ENCODE results near the gene AMPD3.

AMPD3 gene

GRCh38 chr11:10490398-10491241, 35.6 kb downstream of the AMPD3 start:
- DNase-seq, result no peak

DNA sequence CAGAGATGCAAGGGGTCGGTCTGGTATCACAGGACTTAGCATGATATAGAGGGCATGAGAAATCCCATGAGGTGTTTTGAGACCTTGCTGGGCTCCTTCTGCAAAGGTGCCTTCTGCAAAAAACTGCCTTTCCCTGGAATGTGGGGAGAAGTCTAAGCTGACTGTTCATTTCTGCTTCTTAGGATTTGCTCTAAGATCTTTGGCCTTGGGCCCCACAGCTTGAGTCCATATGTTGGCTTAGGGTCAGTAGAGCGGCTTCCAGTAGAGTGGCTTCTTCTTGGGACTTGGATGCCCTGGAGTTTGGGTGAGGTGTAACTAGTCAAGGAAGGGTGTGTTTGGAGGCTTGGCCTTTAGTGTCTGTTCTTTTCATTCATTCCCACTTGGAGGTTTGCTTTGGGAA, 37.0 kb downstream of the AMPD3 start:
- DNase-seq, result no peak

DNA sequence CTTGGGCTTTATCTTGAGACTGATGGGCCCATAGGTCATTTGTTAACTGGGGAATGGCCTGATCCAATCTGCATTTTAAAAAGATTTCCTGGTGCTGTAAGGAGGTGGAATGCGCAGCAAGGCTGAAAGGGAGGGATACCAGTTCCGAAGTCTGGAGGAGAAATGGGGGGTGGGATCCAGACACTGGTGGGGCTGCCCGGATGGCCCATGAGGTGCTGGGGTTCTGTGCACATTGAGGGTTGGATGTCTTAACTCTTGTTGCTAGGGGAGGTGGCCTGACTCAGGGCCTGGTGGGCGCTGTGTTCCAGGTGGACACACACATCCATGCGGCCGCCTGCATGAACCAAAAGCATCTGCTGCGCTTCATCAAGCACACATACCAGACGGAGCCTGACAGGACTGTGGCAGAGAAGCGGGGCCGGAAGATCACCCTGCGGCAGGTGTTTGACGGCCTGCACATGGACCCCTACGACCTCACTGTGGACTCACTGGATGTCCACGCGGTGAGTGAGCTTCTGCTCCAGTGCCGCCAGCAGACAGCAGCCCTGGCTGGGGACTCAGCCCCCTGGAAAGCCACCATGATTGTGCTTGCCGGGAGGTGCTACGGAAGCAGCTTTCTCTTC, 38.1 kb downstream of the AMPD3 start:
- DNase-seq, result no peak

GRCh38 chr11:10494636-10495463, 39.8 kb downstream of the AMPD3 start:
- no peak for DNase-seq

- DNase-seq, result no peak
These were observed 40.4 kb downstream of the AMPD3 start for GRCh38 chr11:10495464-10495786.

DNA sequence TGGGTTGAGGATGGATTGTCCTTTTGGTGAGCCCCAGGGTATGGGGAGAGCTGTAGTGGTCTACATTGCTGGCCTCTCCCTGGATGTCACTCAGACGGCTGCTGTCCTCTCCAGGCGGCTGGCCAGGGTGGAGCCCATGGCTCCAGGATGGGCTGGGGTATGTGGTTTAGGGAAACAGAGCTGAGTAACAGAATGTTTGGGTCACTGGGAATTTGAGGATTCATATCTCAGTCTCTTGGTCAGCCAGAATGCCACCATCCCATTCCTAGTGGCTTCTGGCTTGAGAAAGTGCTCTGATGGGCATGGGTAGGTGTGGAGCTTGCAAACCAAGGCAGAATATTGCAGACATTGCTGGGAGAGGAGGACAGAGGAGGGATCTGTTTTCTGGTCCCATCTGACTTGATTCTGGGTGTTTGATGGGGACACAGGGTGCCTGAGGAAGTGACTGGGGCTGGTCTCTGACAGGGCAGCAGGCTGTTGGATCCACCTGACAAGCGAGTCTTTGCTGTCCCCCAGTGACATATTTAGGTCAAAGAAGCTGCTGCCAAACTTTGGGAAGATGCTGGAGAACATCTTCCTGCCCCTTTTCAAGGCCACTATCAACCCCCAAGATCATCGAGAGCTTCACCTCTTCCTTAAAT, 41.4 kb downstream of the AMPD3 start:
- no peak for DNase-seq

GRCh38 chr11:10497371-10498021, 42.4 kb downstream of the AMPD3 start:
- DNase-seq, result no peak

DNA sequence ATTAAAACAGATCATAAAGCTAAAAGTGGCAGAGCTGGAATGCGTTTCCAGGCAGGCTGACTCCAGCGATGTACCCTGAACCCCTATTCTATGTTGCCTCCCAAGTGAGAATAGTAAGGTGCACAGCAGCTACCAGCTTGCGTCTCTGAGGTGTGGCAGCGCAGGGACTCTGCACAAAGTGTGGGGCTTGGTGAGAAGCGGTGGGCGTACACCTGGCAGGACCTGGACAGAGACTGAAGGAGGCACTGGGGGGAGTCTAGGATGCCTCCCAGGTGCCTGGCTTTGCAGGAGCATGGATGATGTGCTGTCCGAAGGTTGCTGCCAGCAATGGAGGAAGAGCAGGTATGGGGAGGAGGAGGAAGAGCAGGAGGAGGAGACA, 42.9 kb downstream of the AMPD3 start:
- no peak for DNase-seq

GRCh38 chr11:10498426-10499250, 43.6 kb downstream of the AMPD3 start:
- DNase-seq, result no peak

DNA sequence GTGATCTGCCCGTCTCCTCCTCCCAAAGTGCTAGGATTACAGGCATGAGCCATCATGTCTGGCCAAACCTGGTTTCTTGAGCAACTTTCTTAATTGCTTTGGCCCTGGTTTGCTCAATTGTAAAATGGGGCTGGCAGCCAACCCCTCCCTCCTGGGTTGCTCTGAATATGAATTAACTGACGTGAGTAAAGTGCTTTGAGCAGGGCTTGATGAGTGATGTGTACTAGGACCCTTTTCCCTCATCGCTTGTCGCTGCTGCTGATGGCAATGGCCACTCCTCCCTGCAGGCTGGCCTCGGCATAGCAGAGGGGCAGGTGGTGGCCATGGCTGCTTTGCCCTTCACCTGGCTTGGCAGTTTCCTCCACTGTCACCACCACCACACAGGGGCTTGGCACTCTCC, 44.4 kb downstream of the AMPD3 start:
- DNase-seq, result no peak

DNA sequence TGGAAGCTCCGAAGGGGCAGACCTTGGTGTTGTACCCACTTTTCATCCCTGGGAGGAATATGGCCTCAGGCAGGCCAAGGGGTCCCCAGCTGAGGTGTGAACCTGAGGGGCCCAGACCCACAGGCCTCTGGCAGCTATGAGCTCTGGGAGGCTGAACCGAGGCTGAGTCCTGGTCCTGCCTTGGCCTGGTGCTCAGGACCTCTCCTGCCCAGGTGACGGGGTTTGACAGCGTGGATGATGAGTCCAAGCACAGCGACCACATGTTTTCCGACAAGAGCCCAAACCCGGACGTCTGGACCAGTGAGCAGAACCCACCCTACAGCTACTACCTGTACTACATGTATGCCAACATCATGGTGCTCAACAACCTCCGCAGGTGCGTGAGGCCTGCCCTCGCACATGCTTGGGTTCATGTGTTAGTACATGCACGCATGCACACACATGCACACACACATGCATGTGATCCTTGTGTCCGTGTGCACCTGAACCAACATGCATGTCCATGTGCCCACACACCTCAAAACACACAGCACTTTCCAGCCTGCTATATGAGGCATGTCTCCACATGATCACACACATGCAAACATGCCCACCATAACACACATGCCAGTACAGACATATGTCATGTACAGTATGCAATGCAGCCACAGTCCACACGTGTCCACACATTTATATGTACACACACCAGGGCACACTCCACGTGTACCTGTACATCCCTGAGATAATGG, 45.0 kb downstream of the AMPD3 start:
- DNase-seq, result no peak

DNA sequence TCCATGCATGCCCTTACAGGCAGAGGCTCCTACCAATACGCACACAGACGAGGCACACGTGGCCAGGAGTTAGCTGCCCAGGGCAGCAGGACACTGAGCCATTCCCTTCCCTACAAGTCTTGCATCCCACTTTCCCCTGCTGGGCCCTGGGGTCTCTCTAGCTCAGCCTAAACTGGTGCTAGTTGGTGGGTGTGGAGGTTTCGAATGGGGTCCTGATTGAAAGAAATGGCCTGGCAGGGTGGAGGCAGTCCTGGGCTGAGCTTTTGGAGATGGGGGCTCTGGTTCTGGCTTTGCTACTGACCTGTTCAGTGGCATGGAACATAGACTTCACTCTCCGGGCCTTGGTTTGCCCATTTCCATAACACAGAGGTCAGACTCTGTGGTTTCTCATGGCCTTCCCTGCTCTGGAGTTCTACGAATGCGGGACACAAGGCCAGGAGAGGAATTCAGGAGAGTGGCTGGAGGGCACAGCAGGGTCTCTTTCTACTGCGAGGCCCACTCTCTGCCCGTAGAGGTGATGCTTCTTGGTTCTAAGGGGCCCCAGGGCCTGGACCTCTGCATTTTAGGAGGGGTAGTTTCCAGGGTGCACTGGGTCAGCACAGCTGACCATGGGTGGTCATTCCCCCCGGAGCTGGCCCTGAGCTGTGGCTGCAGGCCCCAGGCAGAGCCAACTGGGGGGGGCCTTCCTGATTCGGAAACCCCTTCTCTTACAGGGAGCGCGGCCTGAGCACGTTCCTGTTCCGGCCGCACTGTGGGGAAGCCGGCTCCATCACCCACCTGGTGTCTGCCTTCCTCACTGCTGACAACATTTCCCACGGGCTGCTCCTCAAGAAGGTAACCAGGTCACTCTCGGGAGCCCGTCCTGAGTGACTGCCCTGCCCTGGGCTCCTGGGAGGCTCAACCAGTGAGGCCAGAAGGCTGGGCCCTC, 46.0 kb downstream of the AMPD3 start:
- DNase-seq, result no peak

DNA sequence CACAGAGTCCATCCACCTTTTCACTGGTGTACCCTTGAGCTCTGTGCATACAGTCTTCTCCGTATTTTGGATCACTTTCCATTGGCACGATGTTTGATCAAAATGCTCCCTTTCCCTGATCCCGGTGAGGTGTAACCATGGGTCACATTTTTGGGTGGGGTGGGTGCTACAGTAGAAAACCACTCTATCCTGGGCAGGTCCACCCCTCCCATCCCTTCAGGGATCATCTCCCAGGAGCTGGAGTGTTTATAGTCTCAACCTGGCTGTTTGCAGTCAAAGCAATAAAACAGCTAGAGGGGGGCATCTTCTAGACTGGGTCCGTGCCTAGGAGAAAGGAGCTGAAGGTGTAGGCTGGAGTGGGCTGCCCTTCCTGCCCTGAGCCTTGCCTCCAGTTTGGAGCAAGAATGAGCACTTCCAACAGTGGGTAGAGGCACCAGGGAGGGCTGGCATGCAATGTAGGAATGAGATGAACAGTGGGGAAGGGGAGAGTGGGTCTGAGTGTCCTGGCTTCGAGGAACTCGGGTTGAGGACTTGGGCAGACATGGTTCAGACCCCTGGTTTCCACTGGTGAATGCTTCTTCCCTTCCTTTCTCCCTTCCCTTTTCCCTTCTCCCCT, 47.1 kb downstream of the AMPD3 start:
- no peak for DNase-seq

GRCh38 chr11:10502770-10503169, 47.7 kb downstream of the AMPD3 start:
- DNase-seq, result no peak

- DNase-seq, result no peak
These were observed 48.2 kb downstream of the AMPD3 start for GRCh38 chr11:10503221-10503620.

- DNase-seq, result no peak
These were observed 48.9 kb downstream of the AMPD3 start for GRCh38 chr11:10503777-10504480.

- DNase-seq, result no peak
These were observed 49.4 kb downstream of the AMPD3 start for GRCh38 chr11:10504490-10504889.

DNA sequence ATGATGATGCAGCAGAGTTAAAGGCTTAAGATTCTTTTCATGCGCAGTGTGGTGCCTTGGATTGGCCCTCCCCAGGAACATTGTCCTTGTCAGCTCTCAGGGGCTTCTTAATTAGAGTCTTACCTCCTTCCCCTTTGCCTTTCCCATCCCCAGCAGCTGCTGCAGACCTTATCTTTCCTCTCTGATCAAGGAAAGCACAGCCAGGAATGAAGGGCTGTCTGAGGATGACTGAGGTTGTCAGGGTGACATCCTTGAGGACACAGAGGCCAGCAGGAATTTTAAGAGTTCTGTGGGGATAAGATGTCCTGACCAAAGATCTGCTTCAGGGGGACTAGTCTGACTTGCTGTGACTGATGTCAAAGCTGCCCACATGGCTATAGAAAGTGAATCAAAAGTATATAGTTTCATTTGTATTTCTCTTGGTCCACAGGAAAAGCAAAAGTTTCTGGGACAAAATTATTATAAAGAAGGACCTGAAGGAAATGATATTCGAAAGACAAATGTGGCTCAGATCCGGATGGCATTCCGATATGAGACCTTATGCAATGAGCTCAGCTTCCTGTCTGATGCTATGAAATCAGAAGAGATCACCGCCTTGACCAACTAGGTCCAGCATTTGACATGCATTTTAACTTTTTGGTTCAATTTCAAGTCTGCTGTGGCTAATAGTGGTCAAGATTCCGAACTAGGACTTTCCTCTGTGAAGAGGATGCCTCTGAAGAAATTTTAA, 50.4 kb downstream of the AMPD3 start:
- DNase-seq, result no peak

Data from activated T-cell treated with anti-CD3 and anti-CD28 coated beads, Interleukin-2, amount 50 U/mL, for 1 hour (primary cell).